ENCODE data around the gene LRRC32. TPM values are rescaled to one million over a fixed set of nuclear protein-coding genes. Genes with fewer than 3 reads are reported as not detected.

The LRRC32 gene
- total and polyA plus RNA-seq, 2 of the 4 experiments (the other 2 are of a cell fraction): 5.2 to 13.7 TPM

DNA sequence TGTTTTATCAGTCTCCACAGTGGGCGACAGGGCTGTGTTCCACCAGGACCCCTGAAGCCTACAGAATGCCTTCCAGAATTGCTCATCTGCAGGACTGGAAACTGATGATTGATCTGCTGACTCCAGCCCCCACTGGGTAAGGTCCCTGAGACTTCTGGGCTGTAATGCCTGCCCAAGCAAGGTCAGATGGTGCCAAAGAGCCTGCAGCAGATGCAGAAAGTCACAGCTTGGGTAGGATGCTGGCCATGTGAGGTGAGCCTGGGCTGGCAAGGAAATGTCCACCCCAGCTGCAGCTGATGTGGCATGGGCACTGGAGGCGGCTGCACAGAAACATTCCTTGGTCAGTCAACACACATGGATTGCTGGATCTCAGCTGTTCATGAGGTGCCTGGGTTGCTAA, 30.9 kb downstream of the LRRC32 start:
- Histone ChIP-seq H3K9me1 (ENCODE audit: insufficient read depth, low read length) (no peaks in the 10 kb centered on the region), H3K56ac (ENCODE audit: extremely low read depth, insufficient read depth, low read length) (no peak overlapping the region), H2BK15ac (ENCODE audit: low read depth, low read length) (no peak overlapping the region), H4K8ac (ENCODE audit: low read depth in 2 of 2, low read length in 2 of 2) (no peak overlapping the region), H3K9me3 (ENCODE audit: control insufficient read depth, insufficient read depth, low read length) (no peaks in the 10 kb centered on the region), H3K23ac (ENCODE audit: low read depth, low read length) (no peak overlapping the region), H3K27ac (ENCODE audit: insufficient read depth, low read length) (no peak overlapping the region), H2BK5ac (ENCODE audit: low read depth, low read length, poor library complexity, severe bottlenecking) (no peak overlapping the region), H3K27me3 (ENCODE audit: control insufficient read depth, insufficient read depth, low read length) (peaks cover 18% of the 10 kb centered on the region), H4K20me1 (ENCODE audit: insufficient read depth, low read length) (no peaks in the 10 kb centered on the region), H3K4me1 (ENCODE audit: control insufficient read depth, insufficient read depth, low read length) (peaks cover 3% of the 10 kb centered on the region; the same call in 1 of the 2 replicates), H2BK20ac (ENCODE audit: low read depth, low read length) (no peak overlapping the region), H2AFZ (replicated peaks; ENCODE audit: low read length, poor library complexity) (no peak overlapping the region), H3K4me3 (ENCODE audit: insufficient read depth, low read depth, low read length) (no peak overlapping the region), H2AK5ac (ENCODE audit: low read depth, low read length) (no peak overlapping the region), H3K4ac (ENCODE audit: low read depth, low read length) (no peak overlapping the region), H4K91ac (ENCODE audit: insufficient read depth, low read depth, low read length) (no peak overlapping the region), H3K36me3 (ENCODE audit: control insufficient read depth, insufficient read depth, low read length) (no peaks in the 10 kb centered on the region), H3K18ac (ENCODE audit: low read depth, low read length) (no peak overlapping the region), H2BK120ac (ENCODE audit: low read depth, low read length) (no peak overlapping the region), H4K5ac (ENCODE audit: low read depth, low read length) (no peak overlapping the region), H2AK9ac (replicated peaks; ENCODE audit: low read depth, low read length, poor library complexity) (no peak overlapping the region), H3K4me2 (ENCODE audit: low read depth, low read length) (no peak overlapping the region), H3K9ac (ENCODE audit: low read depth, low read length) (no peak overlapping the region), H3K79me1 (ENCODE audit: low read depth in 1 of 2, low read length in 2 of 2) (no peaks in the 10 kb centered on the region), H3K14ac (replicated peaks; ENCODE audit: low read depth, low read length) (no peak overlapping the region)
- no TSS peak for BruUV-seq (replicated peaks)
- DNase-seq: no peak
- in situ Hi-C loops (cut with MboI; ENCODE audit: low sequenced_read_pairs): no loop called here
- dilution Hi-C loops (cut with HindIII; ENCODE audit: low sequenced_read_pairs, unreplicated experiment): no loop called here
- TF ChIP-seq RCOR1 (IDR thresholded peaks at IDR 0.05; ENCODE audit: insufficient replicate concordance, low read length): no peak
- no peak for TF ChIP-seq CEBPB (IDR thresholded peaks at IDR 0.05; ENCODE audit: low read depth, low read length)
- TF ChIP-seq SMC3 (IDR thresholded peaks at IDR 0.05; ENCODE audit: low read depth, low read length): no peak
- TF ChIP-seq RAD21 (IDR thresholded peaks at IDR 0.05; ENCODE audit: low read length): no peak
- TF ChIP-seq CHD1 (IDR thresholded peaks at IDR 0.05; ENCODE audit: low read depth, low read length): no peak
- no peak for TF ChIP-seq NFE2L2 (IDR thresholded peaks at IDR 0.05; ENCODE audit: low read depth, low read length)
- no peak for TF ChIP-seq RFX5 (IDR thresholded peaks at IDR 0.05; ENCODE audit: low read depth, low read length)
- TF ChIP-seq POLR2A (IDR thresholded peaks at IDR 0.05; ENCODE audit: low read depth, low read length): no peak
- TF ChIP-seq, protein P1, sequence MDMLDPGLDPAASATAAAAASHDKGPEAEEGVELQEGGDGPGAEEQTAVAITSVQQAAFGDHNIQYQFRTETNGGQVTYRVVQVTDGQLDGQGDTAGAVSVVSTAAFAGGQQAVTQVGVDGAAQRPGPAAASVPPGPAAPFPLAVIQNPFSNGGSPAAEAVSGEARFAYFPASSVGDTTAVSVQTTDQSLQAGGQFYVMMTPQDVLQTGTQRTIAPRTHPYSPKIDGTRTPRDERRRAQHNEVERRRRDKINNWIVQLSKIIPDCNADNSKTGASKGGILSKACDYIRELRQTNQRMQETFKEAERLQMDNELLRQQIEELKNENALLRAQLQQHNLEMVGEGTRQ (IDR thresholded peaks at IDR 0.05; ENCODE audit: low read depth, low read length): no peak
- TF ChIP-seq MAZ (IDR thresholded peaks at IDR 0.05; ENCODE audit: borderline replicate concordance, low read depth, low read length): no peak
- TF ChIP-seq, protein P2, sequence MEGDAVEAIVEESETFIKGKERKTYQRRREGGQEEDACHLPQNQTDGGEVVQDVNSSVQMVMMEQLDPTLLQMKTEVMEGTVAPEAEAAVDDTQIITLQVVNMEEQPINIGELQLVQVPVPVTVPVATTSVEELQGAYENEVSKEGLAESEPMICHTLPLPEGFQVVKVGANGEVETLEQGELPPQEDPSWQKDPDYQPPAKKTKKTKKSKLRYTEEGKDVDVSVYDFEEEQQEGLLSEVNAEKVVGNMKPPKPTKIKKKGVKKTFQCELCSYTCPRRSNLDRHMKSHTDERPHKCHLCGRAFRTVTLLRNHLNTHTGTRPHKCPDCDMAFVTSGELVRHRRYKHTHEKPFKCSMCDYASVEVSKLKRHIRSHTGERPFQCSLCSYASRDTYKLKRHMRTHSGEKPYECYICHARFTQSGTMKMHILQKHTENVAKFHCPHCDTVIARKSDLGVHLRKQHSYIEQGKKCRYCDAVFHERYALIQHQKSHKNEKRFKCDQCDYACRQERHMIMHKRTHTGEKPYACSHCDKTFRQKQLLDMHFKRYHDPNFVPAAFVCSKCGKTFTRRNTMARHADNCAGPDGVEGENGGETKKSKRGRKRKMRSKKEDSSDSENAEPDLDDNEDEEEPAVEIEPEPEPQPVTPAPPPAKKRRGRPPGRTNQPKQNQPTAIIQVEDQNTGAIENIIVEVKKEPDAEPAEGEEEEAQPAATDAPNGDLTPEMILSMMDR (conservative IDR thresholded peaks at IDR 0.05; ENCODE audit: low read depth, low read length): no peak
- TF ChIP-seq BHLHE40 (IDR thresholded peaks at IDR 0.05; ENCODE audit: low read depth, low read length): no peak
- no peak for TF ChIP-seq FOS (IDR thresholded peaks at IDR 0.05; ENCODE audit: low read depth, low read length)
- no peak for TF ChIP-seq MAFK (IDR thresholded peaks at IDR 0.05; ENCODE audit: low read depth, low read length)
- TF ChIP-seq, protein P3, sequence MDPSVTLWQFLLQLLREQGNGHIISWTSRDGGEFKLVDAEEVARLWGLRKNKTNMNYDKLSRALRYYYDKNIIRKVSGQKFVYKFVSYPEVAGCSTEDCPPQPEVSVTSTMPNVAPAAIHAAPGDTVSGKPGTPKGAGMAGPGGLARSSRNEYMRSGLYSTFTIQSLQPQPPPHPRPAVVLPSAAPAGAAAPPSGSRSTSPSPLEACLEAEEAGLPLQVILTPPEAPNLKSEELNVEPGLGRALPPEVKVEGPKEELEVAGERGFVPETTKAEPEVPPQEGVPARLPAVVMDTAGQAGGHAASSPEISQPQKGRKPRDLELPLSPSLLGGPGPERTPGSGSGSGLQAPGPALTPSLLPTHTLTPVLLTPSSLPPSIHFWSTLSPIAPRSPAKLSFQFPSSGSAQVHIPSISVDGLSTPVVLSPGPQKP (IDR thresholded peaks at IDR 0.05; ENCODE audit: borderline replicate concordance, low read depth, low read length): no peak
- TF ChIP-seq MXI1 (IDR thresholded peaks at IDR 0.05; ENCODE audit: borderline replicate concordance, low read depth, low read length): no peak
- WGBS, 2 experiments (ENCODE audit: extremely low coverage in 2 of 2, insufficient read length in 1 of 2): no CpG with 5 or more reads among the region's 2 CpGs
- ChIA-PET CTCF (no interaction called here), POLR2A (ENCODE audit: unreplicated experiment) (no interaction called here)
- intact Hi-C loops (cut with micrococcal nuclease): no loop called here
- ATAC-seq (ENCODE audit: low read depth): no peak

All from IMR-90 (cell line).